Activated CD4-positive, alpha-beta T cell treated with anti-CD3 and anti-CD28 coated beads for 36 hours (primary cell): ENCODE data around the gene FOXF1. TPM values are rescaled to one million over a fixed set of nuclear protein-coding genes. Genes with fewer than 3 reads are reported as not detected.

Source experiments
- ATAC-seq: fragments of 200-7000 bp; cut with Tn5 transposase; one replicate; pipeline ENCODE4 v1.10.0; 2021; ENCODE audit warnings: mild to moderate bottlenecking, moderate library complexity
- CTCF ChIA-PET: fragments of 350-600 bp; sonication (Branson Sonifier 250); formaldehyde crosslinking; loops from one replicate; lab custom pipeline; 2021; ENCODE audit warnings: antibody characterized with exemption; lab: Charles Lee
- POLR2A ChIA-PET: fragments of 350-600 bp; sonication (Branson Sonifier 250); formaldehyde crosslinking; loops from one replicate; lab custom pipeline; 2021; ENCODE audit warnings: antibody characterized with exemption, inconsistent platforms; lab: Charles Lee
- DNase-seq: peaks from one replicate; pipeline ENCODE4 v3.0.0-alpha.2; 2020
- H3K27ac Mint-ChIP-seq: one replicate; pipeline ENCODE4 v1.8.0; 2021; ENCODE audit warnings: mixed read lengths
- H3K27me3 Mint-ChIP-seq: one replicate; pipeline ENCODE4 v1.8.0; 2021; ENCODE audit warnings: mixed read lengths
- H3K36me3 Mint-ChIP-seq: one replicate; pipeline ENCODE4 v1.8.0; 2021; ENCODE audit warnings: low read depth, mixed read lengths
- H3K4me1 Mint-ChIP-seq: one replicate; pipeline ENCODE4 v1.8.0; 2021; ENCODE audit warnings: mixed read lengths
- H3K4me3 Mint-ChIP-seq: one replicate; pipeline ENCODE4 v1.8.0; 2021; ENCODE audit warnings: mild to moderate bottlenecking, moderate library complexity, mixed read lengths
- H3K9me3 Mint-ChIP-seq: one replicate; pipeline ENCODE4 v1.8.0; 2021; ENCODE audit warnings: low read depth, mixed read lengths
- intact Hi-C, 2 experiments: fragments of 100-400 bp; cut with DNase I in 1 of 2; cut with micrococcal nuclease in 1 of 2; formaldehyde crosslinking; loops; one replicate each; pipeline versions ENCODE4 v1.14.2 to v1.15.1; 2022 to 2024; cut with DNase I, micrococcal nuclease
- total RNA-seq, 2 experiments: library from RNA; stranded (reverse); gene quantifications; one replicate each; pipeline ENCODE4 v1.2.3, GENCODE V29; 2021

FOXF1 gene
- total RNA-seq, 2 experiments from 2014 or later: not detected

DNA sequence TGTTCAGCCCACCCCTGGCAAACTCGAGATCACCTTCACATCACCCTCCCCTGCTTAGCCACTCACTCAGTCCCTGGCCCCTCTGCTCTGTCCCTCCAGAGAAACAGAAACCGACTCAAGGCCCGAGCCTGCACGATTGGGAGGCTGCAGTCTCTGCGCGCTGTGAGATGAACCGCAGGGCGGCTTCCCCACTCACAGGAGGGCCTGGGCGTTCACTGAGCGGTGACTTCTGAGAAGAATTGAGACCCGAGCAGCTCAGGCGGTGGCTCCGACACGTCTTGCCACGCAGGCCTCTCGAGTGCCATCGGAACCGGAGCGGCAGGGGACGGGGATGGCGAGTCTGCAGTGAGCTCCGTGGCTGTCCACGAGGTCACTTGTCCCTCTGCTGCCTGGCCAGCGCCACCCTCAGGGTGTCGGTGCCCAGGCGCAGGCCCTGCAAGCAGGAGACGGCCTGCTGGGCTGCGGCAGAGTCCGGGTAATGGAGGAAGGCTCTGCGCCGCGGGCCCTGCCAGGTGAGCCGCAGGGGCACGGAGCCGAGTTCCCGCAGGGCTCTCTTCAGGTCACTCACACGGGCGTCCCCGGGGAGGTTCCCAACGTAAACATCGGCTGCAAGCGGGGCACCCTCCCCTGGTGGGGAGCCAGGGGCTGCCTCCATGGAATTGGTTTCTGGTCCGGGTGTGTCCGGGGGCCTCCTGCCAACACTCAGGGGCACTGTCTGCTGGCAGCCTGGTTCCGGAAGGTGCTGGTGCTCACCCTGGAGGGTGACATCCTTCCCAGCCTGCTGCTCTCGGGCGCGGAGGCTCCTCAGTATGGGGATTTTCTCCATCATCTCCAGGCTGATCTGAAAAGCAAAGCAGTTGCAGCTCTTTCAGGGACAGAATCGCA, 21.6 kb downstream of the FOXF1 start:
- intact Hi-C loops: no loop called here
- ChIA-PET POLR2A (no interaction called here), CTCF (no interaction called here)
- Mint-ChIP-seq H3K27me3 (no peaks in the 10 kb centered on the region), H3K27ac (no peak overlapping the region), H3K9me3 (no peaks in the 10 kb centered on the region), H3K4me1 (no peaks in the 10 kb centered on the region), H3K36me3 (peaks cover 23% of the 10 kb centered on the region), H3K4me3 (no peak overlapping the region)
- DNase-seq (no peak), ATAC-seq (no peak)

DNA sequence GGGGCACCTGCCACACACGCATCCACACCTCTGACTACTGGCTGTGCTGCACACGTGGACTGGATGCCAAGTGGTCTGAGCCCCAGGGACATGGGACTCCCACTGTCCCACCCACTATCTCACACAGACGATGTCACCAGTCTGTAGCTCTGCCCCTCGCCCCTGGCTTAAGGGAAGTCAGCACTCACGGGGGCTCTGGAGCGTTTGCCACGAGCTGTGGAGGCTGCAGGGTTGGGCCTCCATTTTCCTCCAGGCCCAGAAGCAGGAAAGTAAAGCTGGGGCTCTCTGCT, 22.1 kb downstream of the FOXF1 start:
- Mint-ChIP-seq H3K27ac (no peak overlapping the region), H3K4me1 (no peaks in the 10 kb centered on the region), H3K9me3 (no peaks in the 10 kb centered on the region), H3K4me3 (no peak overlapping the region), H3K36me3 (peaks cover 22% of the 10 kb centered on the region), H3K27me3 (no peaks in the 10 kb centered on the region)
- CTCF ChIA-PET: no interaction called here
- no peak for ATAC-seq
- intact Hi-C loops: no loop called here
- POLR2A ChIA-PET: no interaction called here
- no peak for DNase-seq

DNA sequence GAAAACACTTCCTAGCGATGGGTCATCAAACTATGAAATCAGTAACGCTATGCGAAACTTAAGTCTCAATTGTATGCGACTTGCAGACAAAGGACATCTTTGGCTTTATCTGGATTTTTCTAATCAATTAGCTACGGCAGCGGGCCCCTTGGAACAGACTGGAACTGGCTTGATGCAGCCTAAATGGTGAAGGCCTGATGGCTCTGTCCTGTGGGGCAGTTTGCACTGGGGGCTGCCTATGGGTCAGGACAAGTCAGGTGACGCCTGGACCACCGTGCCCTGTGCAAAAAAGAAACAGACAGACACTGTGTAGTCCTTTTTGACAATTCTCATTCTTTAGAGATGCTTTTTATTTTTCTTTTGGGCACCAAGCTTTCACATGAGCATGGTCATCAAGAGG, 22.7 kb downstream of the FOXF1 start:
- no peak for DNase-seq
- ATAC-seq: no peak
- ChIA-PET CTCF (interaction anchor here (0.8 kb wide), 1 partner anchor 15 kb away, joined by 3 read pairs; no protein-coding TSS in a partner anchor), POLR2A (no interaction called here)
- H3K27ac Mint-ChIP-seq: no peak overlapping the region
- no peaks in the 10 kb centered on the region for H3K9me3 Mint-ChIP-seq
- intact Hi-C loops: no loop called here
- no peaks in the 10 kb centered on the region for H3K27me3 Mint-ChIP-seq
- no peak overlapping the region for H3K4me3 Mint-ChIP-seq
- no peaks in the 10 kb centered on the region for H3K4me1 Mint-ChIP-seq
- peaks cover 20% of the 10 kb centered on the region for H3K36me3 Mint-ChIP-seq

DNA sequence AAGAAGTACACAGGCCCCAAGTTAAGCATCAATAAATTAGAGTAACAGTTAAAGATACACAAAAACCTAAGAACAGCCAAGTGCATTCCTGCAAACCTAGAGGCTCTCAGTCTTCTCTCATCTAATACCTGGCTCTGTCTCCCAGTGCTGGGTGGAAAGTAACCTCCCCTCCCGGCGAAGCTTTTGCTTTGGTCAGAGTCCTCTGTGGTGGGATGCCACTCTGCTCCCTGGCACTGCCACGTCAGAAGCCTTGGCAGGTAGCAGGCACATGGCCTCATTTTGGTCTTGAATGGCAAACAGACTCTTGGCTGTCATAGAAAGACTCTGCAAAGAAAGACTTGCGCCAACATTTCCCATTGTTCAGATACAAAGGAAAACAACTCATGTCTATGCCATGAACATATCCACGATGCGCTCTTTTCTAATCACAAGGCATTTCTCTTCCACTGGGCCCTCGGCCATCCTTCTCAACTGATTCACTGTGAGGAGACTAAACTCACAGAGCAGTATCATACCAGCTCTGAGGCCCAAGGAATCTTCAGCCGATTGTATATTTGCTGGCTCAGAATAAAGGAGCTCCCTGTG, 23.5 kb downstream of the FOXF1 start:
- POLR2A ChIA-PET: no interaction called here
- H3K4me3 Mint-ChIP-seq: no peak overlapping the region
- no peak for DNase-seq
- CTCF ChIA-PET: interaction anchor here (0.8 kb wide), 1 partner anchor 16 kb away, joined by 3 read pairs; no protein-coding TSS in a partner anchor
- H3K27ac Mint-ChIP-seq: no peak overlapping the region
- H3K9me3 Mint-ChIP-seq: no peaks in the 10 kb centered on the region
- H3K27me3 Mint-ChIP-seq: no peaks in the 10 kb centered on the region
- H3K4me1 Mint-ChIP-seq: no peaks in the 10 kb centered on the region
- no peak for ATAC-seq
- peaks cover 22% of the 10 kb centered on the region for H3K36me3 Mint-ChIP-seq
- intact Hi-C loops: no loop called here

DNA sequence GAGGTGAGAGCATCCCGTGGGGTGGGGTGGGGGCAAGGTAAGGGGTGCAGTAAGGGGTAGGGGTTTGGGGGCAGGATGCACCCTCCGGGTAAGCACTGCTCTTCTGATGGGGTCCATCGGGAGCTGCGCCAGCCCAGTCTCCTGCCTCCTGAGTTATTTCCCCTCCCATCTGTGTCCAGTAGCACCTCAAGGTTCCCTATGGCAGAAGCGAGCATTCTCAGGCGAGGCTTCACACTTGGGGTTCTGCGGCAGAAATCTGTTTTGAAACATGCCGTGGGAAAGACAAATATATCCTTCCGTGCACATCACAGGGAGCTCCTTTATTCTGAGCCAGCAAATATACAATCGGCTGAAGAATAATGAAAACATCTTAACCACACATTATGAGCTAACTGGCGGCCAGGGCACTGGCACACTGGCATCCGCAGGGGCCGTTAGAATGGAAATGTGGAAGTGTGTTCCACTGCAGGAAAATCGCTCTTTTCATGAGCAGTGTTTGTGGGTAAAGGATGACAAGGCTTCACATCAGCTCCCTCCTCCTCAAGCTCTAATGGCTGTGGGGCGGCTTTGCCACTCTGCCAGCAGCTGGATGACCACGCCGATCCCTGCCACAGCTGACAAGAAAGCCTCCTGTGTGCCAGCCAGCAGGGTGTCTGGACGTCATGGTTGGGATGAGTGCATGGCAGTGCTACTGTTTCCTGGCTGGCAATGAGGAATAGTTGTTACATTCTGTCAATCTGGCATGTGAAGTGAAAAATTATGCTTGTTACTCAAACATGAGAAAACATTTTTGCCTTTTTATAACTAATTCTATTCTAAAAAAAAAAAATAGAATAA, 24.7 kb downstream of the FOXF1 start:
- Mint-ChIP-seq H3K4me1 (no peaks in the 10 kb centered on the region), H3K27me3 (no peaks in the 10 kb centered on the region), H3K36me3 (peaks cover 20% of the 10 kb centered on the region), H3K27ac (no peak overlapping the region), H3K4me3 (no peak overlapping the region), H3K9me3 (no peaks in the 10 kb centered on the region)
- ChIA-PET CTCF (no interaction called here), POLR2A (no interaction called here)
- intact Hi-C loops: no loop called here
- ATAC-seq (no peak), DNase-seq (no peak)

DNA sequence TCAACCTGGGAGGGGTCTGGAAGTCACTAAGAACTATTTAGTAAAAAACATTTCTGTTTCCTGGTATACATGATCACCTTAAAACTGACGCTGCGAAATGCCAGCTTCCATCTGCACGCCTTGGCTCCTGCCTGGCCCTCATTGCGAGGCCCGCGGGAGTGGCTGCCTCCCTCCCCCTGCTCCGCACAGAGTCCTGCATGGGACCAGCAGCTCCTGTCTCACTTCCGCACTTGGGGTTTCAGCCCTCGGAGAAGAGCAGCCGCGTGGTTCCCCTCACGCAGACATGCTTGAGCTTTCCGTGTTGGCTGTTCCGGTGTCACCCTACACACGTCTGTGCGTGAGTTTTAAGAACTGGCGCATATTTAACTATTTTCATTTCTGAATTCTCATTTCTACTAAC, 26.3 kb downstream of the FOXF1 start:
- no peaks in the 10 kb centered on the region for H3K9me3 Mint-ChIP-seq
- no peaks in the 10 kb centered on the region for H3K4me1 Mint-ChIP-seq
- CTCF ChIA-PET: no interaction called here
- H3K27ac Mint-ChIP-seq: no peak overlapping the region
- ATAC-seq (no peak), DNase-seq (no peak)
- intact Hi-C loops: no loop called here
- POLR2A ChIA-PET: no interaction called here
- H3K4me3 Mint-ChIP-seq: no peak overlapping the region
- H3K36me3 Mint-ChIP-seq: peaks cover 27% of the 10 kb centered on the region
- no peaks in the 10 kb centered on the region for H3K27me3 Mint-ChIP-seq

DNA sequence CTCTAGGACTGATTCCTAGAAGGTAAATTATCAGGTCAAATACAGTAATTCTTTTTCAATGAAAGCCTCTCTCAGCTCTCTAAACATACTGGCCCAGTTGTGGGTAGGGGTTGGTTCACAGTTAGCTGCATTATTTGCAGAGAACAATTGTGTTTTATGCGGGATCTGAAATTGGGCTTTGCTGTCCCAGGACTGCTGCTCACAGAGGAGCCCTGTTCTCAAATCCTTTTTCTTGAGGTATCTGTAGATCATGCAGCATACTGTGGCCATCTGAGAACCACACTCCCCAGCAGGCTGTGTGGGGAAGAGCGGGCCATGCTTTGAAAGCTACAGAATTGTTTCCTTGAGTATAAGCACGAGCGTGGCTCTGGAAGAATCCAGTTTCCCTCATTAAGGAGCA, 27.2 kb downstream of the FOXF1 start:
- ChIA-PET CTCF (interaction anchor here (0.6 to 0.9 kb wide), 3 partner anchors 12 to 1493 kb away, joined by 3 read pairs; no protein-coding TSS in a partner anchor), POLR2A (no interaction called here)
- Mint-ChIP-seq H3K36me3 (peaks cover 30% of the 10 kb centered on the region), H3K4me3 (no peak overlapping the region), H3K27ac (no peak overlapping the region), H3K27me3 (no peaks in the 10 kb centered on the region), H3K4me1 (no peaks in the 10 kb centered on the region), H3K9me3 (no peaks in the 10 kb centered on the region)
- ATAC-seq: no peak
- no peak for DNase-seq
- intact Hi-C loops: no loop called here

DNA sequence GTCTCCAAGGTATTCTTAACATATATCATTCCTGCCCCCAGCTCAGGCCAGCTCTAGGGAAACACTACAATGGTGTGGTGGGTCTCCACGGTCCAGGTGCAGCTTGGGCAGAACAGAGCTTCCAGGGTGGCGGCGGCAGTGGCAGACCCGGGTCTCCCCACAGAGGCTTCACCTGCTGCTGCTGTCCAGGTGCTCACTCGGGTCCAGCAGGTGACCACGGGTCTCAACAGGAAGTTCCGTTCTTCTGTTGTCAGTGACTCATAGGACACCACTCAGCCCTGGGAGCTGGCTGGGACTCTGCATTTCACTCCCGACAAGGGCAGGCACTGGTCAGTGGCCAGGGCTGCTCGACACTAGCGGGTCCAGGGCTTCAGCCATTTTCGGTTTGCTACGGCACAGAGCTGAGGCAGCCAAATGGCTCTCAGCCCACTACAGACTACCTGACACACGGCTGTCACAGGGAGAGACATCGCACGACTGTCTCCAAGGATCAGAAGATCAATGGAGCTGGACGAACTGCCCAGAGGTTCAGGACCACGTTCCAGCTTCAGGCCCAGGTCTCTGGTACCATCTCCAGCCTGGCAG, 28.0 kb downstream of the FOXF1 start:
- H3K36me3 Mint-ChIP-seq: peaks cover 35% of the 10 kb centered on the region
- no peaks in the 10 kb centered on the region for H3K27me3 Mint-ChIP-seq
- ATAC-seq (no peak), DNase-seq (no peak)
- H3K4me3 Mint-ChIP-seq: no peak overlapping the region
- POLR2A ChIA-PET: interaction anchor here (0.7 kb wide), 1 partner anchor 528 kb away, joined by 3 read pairs; no protein-coding TSS in a partner anchor
- H3K4me1 Mint-ChIP-seq: no peaks in the 10 kb centered on the region
- no peak overlapping the region for H3K27ac Mint-ChIP-seq
- intact Hi-C loops: no loop called here
- no peaks in the 10 kb centered on the region for H3K9me3 Mint-ChIP-seq
- CTCF ChIA-PET: interaction anchor here (0.6 to 0.8 kb wide), 2 partner anchors 17 to 1493 kb away, joined by 3 read pairs; no protein-coding TSS in a partner anchor

DNA sequence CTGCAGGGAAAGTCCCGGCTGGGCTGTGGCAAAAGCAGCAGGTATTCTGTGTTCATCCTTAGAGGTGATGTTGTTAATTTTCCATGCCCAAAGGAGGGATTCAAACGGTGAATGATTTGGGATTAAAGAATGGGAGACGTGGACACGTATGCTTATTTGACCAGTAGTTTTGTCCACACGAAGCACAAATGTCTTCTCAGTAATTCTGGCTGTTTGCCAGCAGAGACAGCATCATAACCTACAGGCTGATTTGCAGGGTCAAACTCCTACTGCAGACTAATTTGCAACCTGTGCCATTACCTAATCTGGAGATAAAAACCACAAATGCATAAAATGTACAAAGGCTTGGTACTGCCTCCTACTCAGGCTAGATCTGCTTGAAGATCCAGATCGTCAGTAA, 30.6 kb downstream of the FOXF1 start:
- POLR2A ChIA-PET: no interaction called here
- CTCF ChIA-PET: interaction anchor here (0.8 kb wide), 1 partner anchor 598 kb away, joined by 3 read pairs; no protein-coding TSS in a partner anchor
- peaks cover 46% of the 10 kb centered on the region for H3K36me3 Mint-ChIP-seq
- ATAC-seq (no peak), DNase-seq (no peak)
- no peaks in the 10 kb centered on the region for H3K27me3 Mint-ChIP-seq
- H3K9me3 Mint-ChIP-seq: no peaks in the 10 kb centered on the region
- H3K27ac Mint-ChIP-seq: no peak overlapping the region
- H3K4me1 Mint-ChIP-seq: no peaks in the 10 kb centered on the region
- intact Hi-C loops: no loop called here
- H3K4me3 Mint-ChIP-seq: no peak overlapping the region

DNA sequence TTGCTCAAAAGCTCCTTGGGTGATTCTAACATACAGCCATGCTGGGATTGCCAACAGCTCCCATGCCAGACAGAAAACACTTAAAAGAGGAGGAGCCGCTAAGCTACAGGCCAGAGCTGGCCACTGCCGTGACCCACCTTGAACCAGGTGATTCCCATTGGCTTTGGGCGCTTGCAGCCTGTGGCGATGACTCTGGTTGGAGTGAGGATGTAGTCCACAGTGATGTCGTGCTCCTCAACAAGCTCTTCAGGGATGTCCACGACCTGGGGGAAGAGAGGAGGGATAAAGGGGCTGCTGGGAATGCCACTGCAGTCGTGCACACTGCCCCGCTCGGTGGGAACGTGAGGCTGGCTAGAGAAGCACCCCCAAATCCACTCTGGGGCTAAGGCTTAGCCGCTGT, 31.2 kb downstream of the FOXF1 start:
- ATAC-seq (no peak), DNase-seq (no peak)
- Mint-ChIP-seq H3K4me1 (no peaks in the 10 kb centered on the region), H3K36me3 (peaks cover 44% of the 10 kb centered on the region), H3K9me3 (no peaks in the 10 kb centered on the region), H3K27ac (no peak overlapping the region), H3K27me3 (no peaks in the 10 kb centered on the region), H3K4me3 (no peak overlapping the region)
- ChIA-PET POLR2A (no interaction called here), CTCF (interaction anchor here (0.8 kb wide), 1 partner anchor 597 kb away, joined by 3 read pairs; no protein-coding TSS in a partner anchor)
- intact Hi-C loops: no loop called here
